GDM1 (cell line): ENCODE measurements around the gene SUPT20HL1.

ENCODE experiments used
- DNase-seq: peaks from one replicate; lab custom pipeline; 2025; lab: John Stamatoyannopoulos, UW

The SUPT20HL1 gene

DNA sequence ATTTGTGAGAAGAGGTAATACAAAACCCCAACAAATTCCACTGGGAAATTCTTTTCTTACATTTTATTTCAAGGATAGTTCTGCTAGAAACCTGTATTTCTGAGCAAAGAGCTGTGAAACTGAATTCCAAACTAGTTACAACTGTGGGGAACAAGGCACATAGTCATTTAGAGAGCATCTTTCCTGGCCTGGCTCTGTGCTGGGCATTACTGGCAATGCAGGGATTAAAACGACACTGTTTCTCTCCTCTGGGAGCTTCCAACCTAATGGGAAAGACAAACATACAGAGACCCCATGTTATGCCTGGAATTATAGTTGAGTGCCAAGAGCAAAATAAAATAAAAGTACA lies 36.5 kb downstream of the SUPT20HL1 start:
- DNase-seq: no peak

DNA sequence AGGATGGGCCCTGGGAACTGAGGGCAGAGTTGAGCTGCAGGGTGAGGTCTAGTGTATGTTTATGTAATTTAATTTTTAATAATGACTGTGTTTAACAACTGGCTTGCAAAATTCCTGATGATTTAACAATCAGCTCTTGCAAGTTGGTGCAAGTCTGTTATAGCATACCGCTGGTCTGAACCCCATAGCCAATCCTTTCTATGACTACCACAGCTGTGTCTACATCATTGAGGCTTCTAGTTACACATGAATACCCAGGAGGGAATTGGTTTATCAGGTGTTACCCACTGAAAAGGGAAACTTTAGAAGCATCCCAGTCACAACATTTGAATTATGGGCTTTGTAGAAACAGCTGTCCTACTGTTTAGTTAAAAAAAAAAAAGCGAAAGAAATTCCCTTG lies 38.3 kb downstream of the SUPT20HL1 start:
- no peak for DNase-seq

DNA sequence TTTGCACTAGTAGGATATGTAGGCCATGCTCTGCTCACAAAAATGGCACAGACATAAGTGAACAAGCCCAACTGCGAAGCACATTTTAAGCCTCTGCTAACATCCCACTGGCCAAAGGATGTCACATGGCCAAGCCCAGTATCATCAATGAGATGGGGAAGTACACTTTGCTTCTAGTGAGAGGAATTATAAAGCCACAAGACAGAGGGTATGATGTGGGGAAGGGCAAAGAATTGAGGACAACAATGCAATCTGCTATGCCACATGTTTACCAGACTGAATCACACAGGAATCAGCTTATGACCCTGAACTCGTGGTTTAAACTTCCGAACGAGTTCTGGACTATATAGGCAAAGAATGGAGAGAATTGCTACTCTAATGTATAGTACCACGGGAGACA lies 39.1 kb downstream of the SUPT20HL1 start:
- no peak for DNase-seq

DNA sequence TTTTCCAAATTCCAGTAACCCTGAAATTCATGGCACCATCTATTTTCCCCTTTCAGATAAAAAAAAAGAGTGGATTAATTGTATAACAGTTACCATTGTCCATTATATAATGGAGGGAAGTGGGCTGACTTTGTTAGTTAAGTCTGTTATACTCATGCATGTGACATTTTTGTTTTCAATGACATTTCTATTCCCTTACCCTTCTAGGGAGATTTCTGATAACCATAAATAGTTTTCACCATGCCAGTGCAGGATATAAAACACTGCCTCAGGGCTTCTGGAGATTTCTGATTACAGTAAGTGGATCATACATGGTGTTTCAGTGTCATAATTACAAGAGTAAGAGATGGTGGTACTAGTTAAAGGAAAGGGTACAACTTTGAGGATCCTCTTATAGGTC lies 45.5 kb downstream of the SUPT20HL1 start:
- no peak for DNase-seq
